Measurements from ENCODE around the gene CTCFL. TPM values are rescaled to one million over a fixed set of nuclear protein-coding genes. Genes with fewer than 3 reads are reported as not detected.

CTCFL gene
- total and polyA plus RNA-seq, 2 of the 13 experiments (the other 11 are each of a cell fraction or from before 2014, with no cell fraction given): 0.04 TPM; not detected in 1

- no TSS peak for BruUV-seq (replicated peaks)
- no peaks in the 10 kb centered on the region for H3K36me3 ChIP-seq (replicated peaks in 1 of 2; ENCODE audit: control insufficient read depth in 1 of 2, insufficient read depth in 2 of 2, low read length in 2 of 2)
- H3K27ac ChIP-seq (ENCODE audit: extremely low read length, insufficient read depth, low read length): no peak overlapping the region
- H3K27me3 ChIP-seq (ENCODE audit: control insufficient read depth in 1 of 2, insufficient read depth in 2 of 2, low read length in 2 of 2): peaks cover 11 to 80% of the 10 kb centered on the region in 2 experiments; a peak in 4 of 5 replicates
- intact Hi-C loops (cut with micrococcal nuclease; ENCODE audit: unreplicated experiment) (no loop called here), in situ Hi-C loops (cut with HindIII; ENCODE audit: extremely low pct_ligation_motif_present, low pct_unique_long_range_greater_than_20kb) (no loop called here)
- ATAC-seq (no peak), FAIRE-seq (no peak), DNase-seq (ENCODE audit: low spot score) (no peak)
- TF ChIP-seq HMG20B (CRISPR knock-in tag; conservative IDR thresholded peaks at IDR 0.05): no peak
- no peak for TF ChIP-seq KDM5B (CRISPR knock-in tag; IDR thresholded peaks at IDR 0.05; ENCODE audit: borderline replicate concordance)
- no peak for TF ChIP-seq ZNF260 (CRISPR knock-in tag; IDR thresholded peaks at IDR 0.05; ENCODE audit: borderline replicate concordance, low read depth)
- TF ChIP-seq ZNF713 (CRISPR knock-in tag; IDR thresholded peaks at IDR 0.05): no peak
- no peak for TF ChIP-seq ZNF160 (CRISPR knock-in tag; IDR thresholded peaks at IDR 0.05)
- TF ChIP-seq RAD21 (CRISPR knock-in tag; IDR thresholded peaks at IDR 0.05): no peak
- ChIA-PET CTCF (ENCODE audit: low intra/inter-chr PET ratio, low total read pairs) (no interaction called here), POLR2A (no interaction called here)
- H3K79me2 ChIP-seq (ENCODE audit: insufficient read depth, low read length): no peaks in the 10 kb centered on the region
- H4K20me1 ChIP-seq (ENCODE audit: insufficient read depth, low read length): no peaks in the 10 kb centered on the region
- H3K9me3 ChIP-seq (ENCODE audit: low read length): no peaks in the 10 kb centered on the region
- H3K4me1 ChIP-seq (ENCODE audit: insufficient read depth, low read length): no peaks in the 10 kb centered on the region
- no peak overlapping the region for H3K4me3 ChIP-seq (replicated peaks in 1 of 3; ENCODE audit: insufficient read depth in 1 of 3, low read depth in 2 of 3, low read length in 3 of 3)
- H3K9ac ChIP-seq (ENCODE audit: insufficient read depth, low read depth, low read length): no peak overlapping the region
- H2AFZ ChIP-seq (ENCODE audit: low read length): no peak overlapping the region
- 30% methylated on average over 8 of the region's 8 CpGs for WGBS (ENCODE audit: low lambda C conversion rate)
- no peak overlapping the region for H3K4me2 ChIP-seq (ENCODE audit: low read depth, low read length)
Measured at GRCh38 chr20:57475388-57476083, 49.4 kb downstream of the CTCFL start.

GRCh38 chr20:57474816-57475215, 50.1 kb downstream of the CTCFL start:
- Histone ChIP-seq H4K20me1 (ENCODE audit: insufficient read depth, low read length) (no peaks in the 10 kb centered on the region), H3K9me3 (ENCODE audit: low read length) (no peaks in the 10 kb centered on the region), H2AFZ (ENCODE audit: low read length) (no peak overlapping the region), H3K4me2 (ENCODE audit: low read depth, low read length) (no peak overlapping the region), H3K27me3 (ENCODE audit: control insufficient read depth in 1 of 2, insufficient read depth in 2 of 2, low read length in 2 of 2) (peaks cover 11 to 83% of the 10 kb centered on the region in 2 experiments), H3K79me2 (ENCODE audit: insufficient read depth, low read length) (no peaks in the 10 kb centered on the region), H3K36me3 (replicated peaks in 1 of 2; ENCODE audit: control insufficient read depth in 1 of 2, insufficient read depth in 2 of 2, low read length in 2 of 2) (no peaks in the 10 kb centered on the region), H3K4me1 (ENCODE audit: insufficient read depth, low read length) (no peaks in the 10 kb centered on the region), H3K27ac (ENCODE audit: extremely low read length, insufficient read depth, low read length) (no peak overlapping the region), H3K4me3 (replicated peaks in 1 of 3; ENCODE audit: insufficient read depth in 1 of 3, low read depth in 2 of 3, low read length in 3 of 3) (no peak overlapping the region), H3K9ac (ENCODE audit: insufficient read depth, low read depth, low read length) (no peak overlapping the region)
- CTCF ChIA-PET (ENCODE audit: low intra/inter-chr PET ratio, low total read pairs): no interaction called here
- DNase-seq (ENCODE audit: low spot score) (no peak), ATAC-seq (no peak), FAIRE-seq (no peak)
- 18% methylated on average over 5 of the region's 7 CpGs for WGBS (ENCODE audit: low lambda C conversion rate)
- TF ChIP-seq TBX3 (IDR thresholded peaks at IDR 0.05; ENCODE audit: borderline replicate concordance): no peak
- intact Hi-C loops (cut with micrococcal nuclease; ENCODE audit: unreplicated experiment): no loop called here
- POLR2A ChIA-PET: no interaction called here
- BruUV-seq (replicated peaks): no TSS peak
- in situ Hi-C loops (cut with HindIII; ENCODE audit: extremely low pct_ligation_motif_present, low pct_unique_long_range_greater_than_20kb): no loop called here
